GM10847 (cell line): ENCODE measurements around the gene RIMS4.

Experiments
- POLR2A ChIP-seq: IDR thresholded peaks from 2 replicates; pipeline ENCODE4 v1.6.1; 2011; ENCODE audit not compliant: insufficient read length; ENCODE audit errors: extremely low read depth

The RIMS4 gene

GRCh38 chr20:44745598-44746366 lies 64.6 kb downstream of the RIMS4 start, which contains the start of gene KCNK15:
Gene KCNK15, plus strand, starts transcription at chr20:44745865. Its CDS starts 46 bp downstream, at chr20:44745911.
- TF ChIP-seq POLR2A, result no peak

GRCh38 chr20:44745122-44745597 lies 65.2 kb downstream of the RIMS4 start:
- TF ChIP-seq POLR2A, result no peak

GRCh38 chr20:44743916-44744655 lies 66.3 kb downstream of the RIMS4 start:
- TF ChIP-seq POLR2A, result no peak

- no peak for TF ChIP-seq POLR2A
These were observed 67.2 kb downstream of the RIMS4 start for GRCh38 chr20:44743080-44743701.

GRCh38 chr20:44742304-44743079 lies 67.9 kb downstream of the RIMS4 start:
- no peak for TF ChIP-seq POLR2A

GRCh38 chr20:44739942-44740341 lies 70.4 kb downstream of the RIMS4 start:
- TF ChIP-seq POLR2A, result no peak

GRCh38 chr20:44738813-44739477 lies 71.4 kb downstream of the RIMS4 start:
- no peak for TF ChIP-seq POLR2A

GRCh38 chr20:44737116-44737515 lies 73.2 kb downstream of the RIMS4 start:
- TF ChIP-seq POLR2A, result no peak

GRCh38 chr20:44736170-44737021 lies 74.0 kb downstream of the RIMS4 start:
- no peak for TF ChIP-seq POLR2A

- TF ChIP-seq POLR2A, result no peak
These were observed 74.6 kb downstream of the RIMS4 start for GRCh38 chr20:44735816-44736169.

GRCh38 chr20:44734938-44735337 lies 75.4 kb downstream of the RIMS4 start:
- TF ChIP-seq POLR2A, result no peak

- no peak for TF ChIP-seq POLR2A
These were observed 76.8 kb downstream of the RIMS4 start for GRCh38 chr20:44733341-44734069.

- TF ChIP-seq POLR2A, result no peak
These were observed 78.0 kb downstream of the RIMS4 start for GRCh38 chr20:44732327-44732726.
